Measurements from ENCODE around the gene WBP2NL.
"Not testable (repeated sequence)": the region's sequence is repeated elsewhere in the genome, so short reads cannot be mapped to it uniquely, and the experiment has no call there.

The WBP2NL gene

DNA sequence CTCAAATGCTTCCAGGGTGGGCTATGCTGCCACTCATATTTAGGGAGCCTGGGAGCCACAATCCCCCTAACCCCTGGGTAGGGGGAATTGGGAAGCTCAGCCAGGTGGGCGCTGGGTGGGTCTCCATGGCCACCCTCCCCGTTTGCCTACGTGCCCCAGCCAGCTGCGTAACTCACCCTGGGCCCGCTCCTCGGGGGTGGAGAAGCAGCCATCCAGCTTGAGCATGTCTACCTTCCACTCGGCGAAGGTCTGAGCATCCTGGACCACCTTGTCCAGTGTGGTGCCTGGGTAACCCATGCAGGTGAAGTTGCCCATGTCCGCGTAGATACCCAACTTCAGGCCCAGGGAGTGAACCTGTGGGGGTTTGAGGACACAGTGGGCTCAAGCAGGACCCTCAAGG is 68.3 kb downstream of the WBP2NL start:
- H3K27me3 ChIP-seq (ENCODE audit: insufficient read depth, low read depth, severe bottlenecking), result no peaks in the 10 kb centered on the region

DNA sequence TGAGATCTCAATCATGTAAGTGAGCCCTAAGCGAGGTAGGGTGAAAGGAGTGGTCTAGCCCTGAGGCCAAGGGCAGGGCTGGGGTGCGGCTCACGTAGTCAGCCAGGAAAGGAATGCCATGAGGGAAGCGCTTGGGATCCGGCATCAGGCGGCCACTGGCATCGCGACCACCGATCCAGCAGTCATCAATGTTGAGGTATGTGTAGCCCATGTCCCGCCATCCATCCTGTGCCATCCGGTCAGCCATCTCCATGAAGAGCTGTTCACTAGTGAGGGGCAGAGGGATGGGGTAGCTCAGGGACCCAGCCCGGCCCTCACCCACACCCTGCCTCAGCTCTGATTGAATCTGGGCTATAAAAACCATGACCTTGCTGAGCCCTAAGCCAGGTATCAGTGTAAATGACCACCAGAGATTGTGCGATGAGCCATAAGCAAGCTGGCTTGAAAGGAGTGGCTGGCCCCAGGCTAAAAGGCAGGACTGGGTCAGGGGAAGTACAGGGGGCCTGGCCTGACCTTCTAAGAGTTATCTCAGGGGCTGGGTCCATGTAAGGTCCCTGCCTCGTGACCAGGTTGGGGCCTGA is 69.2 kb downstream of the WBP2NL start:
- TF ChIP-seq, protein P1, sequence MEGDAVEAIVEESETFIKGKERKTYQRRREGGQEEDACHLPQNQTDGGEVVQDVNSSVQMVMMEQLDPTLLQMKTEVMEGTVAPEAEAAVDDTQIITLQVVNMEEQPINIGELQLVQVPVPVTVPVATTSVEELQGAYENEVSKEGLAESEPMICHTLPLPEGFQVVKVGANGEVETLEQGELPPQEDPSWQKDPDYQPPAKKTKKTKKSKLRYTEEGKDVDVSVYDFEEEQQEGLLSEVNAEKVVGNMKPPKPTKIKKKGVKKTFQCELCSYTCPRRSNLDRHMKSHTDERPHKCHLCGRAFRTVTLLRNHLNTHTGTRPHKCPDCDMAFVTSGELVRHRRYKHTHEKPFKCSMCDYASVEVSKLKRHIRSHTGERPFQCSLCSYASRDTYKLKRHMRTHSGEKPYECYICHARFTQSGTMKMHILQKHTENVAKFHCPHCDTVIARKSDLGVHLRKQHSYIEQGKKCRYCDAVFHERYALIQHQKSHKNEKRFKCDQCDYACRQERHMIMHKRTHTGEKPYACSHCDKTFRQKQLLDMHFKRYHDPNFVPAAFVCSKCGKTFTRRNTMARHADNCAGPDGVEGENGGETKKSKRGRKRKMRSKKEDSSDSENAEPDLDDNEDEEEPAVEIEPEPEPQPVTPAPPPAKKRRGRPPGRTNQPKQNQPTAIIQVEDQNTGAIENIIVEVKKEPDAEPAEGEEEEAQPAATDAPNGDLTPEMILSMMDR (IDR thresholded peaks at IDR 0.05; ENCODE audit: low read depth, low read length), result no peak
- no peaks in the 10 kb centered on the region for H3K9me3 ChIP-seq (ENCODE audit: severe bottlenecking)
- H3K27me3 ChIP-seq (ENCODE audit: insufficient read depth, low read depth, severe bottlenecking), result no peaks in the 10 kb centered on the region
- no peak for DNase-seq
- H3K36me3 ChIP-seq, result peaks cover 25% of the 10 kb centered on the region
- no peak overlapping the region for H3K4me3 ChIP-seq (ENCODE audit: low read depth, low read length)
- H3K27ac ChIP-seq, result no peak overlapping the region

More for the DNA sequence above, 68.3 kb downstream of the WBP2NL start:
- Histone ChIP-seq H3K4me3 (ENCODE audit: low read depth, low read length) (no peak overlapping the region), H3K27ac (no peak overlapping the region), H3K9me3 (ENCODE audit: severe bottlenecking) (no peaks in the 10 kb centered on the region), H3K36me3 (peaks cover 33% of the 10 kb centered on the region)
- TF ChIP-seq, protein P1 (IDR thresholded peaks at IDR 0.05; ENCODE audit: low read depth, low read length), result no peak
- no peak for DNase-seq

GRCh38 chr22:42068291-42068690 is 69.7 kb downstream of the WBP2NL start:
- H3K27ac ChIP-seq, result no peak overlapping the region
- no peaks in the 10 kb centered on the region for H3K9me3 ChIP-seq (ENCODE audit: severe bottlenecking)
- DNase-seq, result no peak
- no peak overlapping the region for H3K4me3 ChIP-seq (ENCODE audit: low read depth, low read length)
- H3K36me3 ChIP-seq, result peaks cover 22% of the 10 kb centered on the region
- no peaks in the 10 kb centered on the region for H3K27me3 ChIP-seq (ENCODE audit: insufficient read depth, low read depth, severe bottlenecking)
- TF ChIP-seq, protein P1 (IDR thresholded peaks at IDR 0.05; ENCODE audit: low read depth, low read length), result no peak

DNA sequence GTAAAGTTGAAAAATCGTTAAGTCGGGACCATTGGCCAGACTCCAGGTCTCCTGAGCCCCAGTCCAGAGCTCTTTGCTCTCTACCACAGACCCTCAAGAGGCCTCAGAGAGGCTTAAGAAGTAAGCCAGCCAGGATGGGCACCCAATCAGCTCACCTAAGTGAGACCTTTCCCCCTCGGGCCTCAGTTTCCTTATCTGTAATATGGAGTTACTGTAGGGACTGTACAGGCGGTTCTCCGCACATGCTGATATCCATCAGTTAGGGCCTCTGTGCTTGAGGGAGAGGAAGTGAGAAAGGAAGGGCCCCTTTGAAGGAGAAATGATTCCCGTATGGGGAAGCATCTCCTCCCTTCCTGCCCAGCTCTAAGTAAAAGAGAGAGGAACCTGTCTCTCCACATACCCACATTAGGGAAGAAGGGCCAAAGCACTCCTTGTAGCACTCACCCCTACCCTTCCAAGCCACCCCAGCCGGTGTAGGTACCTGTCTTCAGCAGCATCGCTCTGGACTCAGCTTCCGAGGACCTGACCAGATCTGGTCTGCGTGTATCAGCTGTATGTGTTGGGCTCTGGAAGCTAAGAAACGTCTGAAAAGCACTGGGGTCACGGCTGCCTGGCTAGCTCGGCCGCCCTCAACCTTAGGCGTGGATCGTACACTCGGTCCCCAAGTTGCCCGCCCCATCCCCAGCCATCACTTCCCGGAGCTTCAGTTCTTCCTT is 71.4 kb downstream of the WBP2NL start:
- Histone ChIP-seq H3K36me3 (peaks cover 17% of the 10 kb centered on the region), H3K4me3 (ENCODE audit: low read depth, low read length) (peak overlapping the region; percentile 52), H3K27me3 (ENCODE audit: insufficient read depth, low read depth, severe bottlenecking) (no peaks in the 10 kb centered on the region), H3K9me3 (ENCODE audit: severe bottlenecking) (no peaks in the 10 kb centered on the region), H3K27ac (peak overlapping the region; percentile 88)
- TF ChIP-seq, protein P1 (IDR thresholded peaks at IDR 0.05; ENCODE audit: low read depth, low read length), result no peak
- DNase-seq, result no peak

DNA sequence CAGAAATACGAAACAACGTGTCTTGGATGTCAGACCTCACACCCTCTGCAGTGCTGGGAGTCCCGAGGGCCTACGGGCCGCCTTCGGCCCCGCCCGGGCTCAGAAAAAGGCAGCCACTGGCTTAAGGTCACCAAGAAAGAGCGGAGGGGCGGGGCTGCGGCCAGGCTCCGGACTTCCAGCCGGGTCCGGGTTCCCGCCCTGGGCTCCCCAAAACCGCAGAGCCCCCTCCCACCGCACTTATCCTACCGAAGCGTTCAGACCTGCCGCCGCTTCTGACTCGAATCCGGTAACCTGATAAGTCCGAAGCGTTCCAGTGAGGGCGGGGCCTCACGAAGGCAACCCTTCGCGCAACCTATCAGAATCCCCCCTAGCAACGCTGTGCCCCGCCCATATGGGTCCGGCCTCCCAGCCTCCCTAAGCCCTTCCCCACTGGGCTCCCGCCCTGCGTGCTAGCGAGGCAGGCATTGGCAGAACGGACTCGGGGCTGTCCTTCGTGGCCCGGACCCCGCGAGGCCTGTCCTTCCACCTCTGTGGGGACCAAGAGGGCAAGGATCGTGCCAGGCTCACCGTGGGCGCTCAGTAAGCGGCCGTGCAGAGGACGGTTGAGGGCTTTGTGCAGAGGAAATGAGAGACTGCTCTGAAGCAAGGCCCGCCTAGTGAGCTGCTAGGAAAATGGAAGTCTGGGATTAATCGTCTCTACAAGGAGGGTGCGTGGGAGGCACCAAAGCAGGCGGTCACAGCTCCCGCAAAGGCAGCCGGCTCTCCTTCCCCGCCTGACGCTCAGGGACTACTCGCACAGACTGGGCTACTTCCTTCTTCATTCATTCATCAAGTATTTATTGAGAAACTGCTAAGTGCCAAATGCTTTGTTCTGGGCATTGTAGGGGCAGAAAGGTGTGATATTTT is 72.2 kb downstream of the WBP2NL start, which contains the start of gene NAGA:
TSS of gene NAGA (minus strand) at position 296 of the 906 bp plus-strand sequence. CDS start 515 bp downstream, outside the sequence.
- DNase-seq, result peak; percentile 97
- TF ChIP-seq, protein P1 (IDR thresholded peaks at IDR 0.05; ENCODE audit: low read depth, low read length), result no peak
- Histone ChIP-seq H3K9me3 (ENCODE audit: severe bottlenecking) (no peaks in the 10 kb centered on the region), H3K4me3 (ENCODE audit: low read depth, low read length) (peak within 1 kb of the TSS; percentile 52), H3K27ac (peak within 1 kb of the TSS; percentile 88), H3K27me3 (ENCODE audit: insufficient read depth, low read depth, severe bottlenecking) (no peaks in the 10 kb centered on the region), H3K36me3 (peaks cover 9% of the 10 kb centered on the region)

- not testable (repeated sequence) for DNase-seq; H3K9me3 ChIP-seq (ENCODE audit: severe bottlenecking); H3K36me3 ChIP-seq; H3K27me3 ChIP-seq (ENCODE audit: insufficient read depth, low read depth, severe bottlenecking)
- Histone ChIP-seq H3K27ac (peak overlapping the region; percentile 88), H3K4me3 (ENCODE audit: low read depth, low read length) (peak overlapping the region; percentile 52)
These were observed 72.9 kb downstream of the WBP2NL start for GRCh38 chr22:42071508-42071907.
